ENCODE data around the gene WDR19. TPM values are rescaled to one million over a fixed set of nuclear protein-coding genes. Genes with fewer than 3 reads are reported as not detected.

WDR19 gene
- polyA plus RNA-seq, 1 experiment: 21.4 TPM

GRCh38 chr4:39228377-39228776, 46.0 kb downstream of the WDR19 start:
- ChIA-PET CTCF (interaction anchor here (1.2 to 1.4 kb wide), 2 partner anchors 10 kb away, joined by 3 to 4 read pairs; no protein-coding TSS in a partner anchor), POLR2A (interaction anchor here (0.5 kb wide), 1 partner anchor 857 kb away, joined by 7 read pairs; no protein-coding TSS in a partner anchor)
- H3K27me3 ChIP-seq (ENCODE audit: control insufficient read depth, insufficient read depth, low read length): no peaks in the 10 kb centered on the region
- DNase-seq (ENCODE audit: low read depth): no peak
- H3K4me3 ChIP-seq (ENCODE audit: low read depth, low read length): no peak overlapping the region
- H3K36me3 ChIP-seq (ENCODE audit: control insufficient read depth, insufficient read depth, low read length): no peaks in the 10 kb centered on the region; the same call in 1 of the 2 replicates
- no peak for TF ChIP-seq CTCF (IDR thresholded peaks at IDR 0.05; ENCODE audit: insufficient read depth, low read depth, low read length)

- DNase-seq (ENCODE audit: low read depth): no peak
Measured at GRCh38 chr4:39230462-39230861, 48.1 kb downstream of the WDR19 start.

GRCh38 chr4:39231660-39232059, 49.3 kb downstream of the WDR19 start:
- ChIA-PET CTCF (interaction anchor here (0.6 kb wide), 2 partner anchors 54 to 892 kb away, joined by 3 to 6 read pairs; no protein-coding TSS in a partner anchor), POLR2A (no interaction called here)
- no peak for DNase-seq (ENCODE audit: low read depth)
- Histone ChIP-seq H3K36me3 (ENCODE audit: control insufficient read depth, insufficient read depth, low read length) (no peaks in the 10 kb centered on the region; the same call in 1 of the 2 replicates), H3K27me3 (ENCODE audit: control insufficient read depth, insufficient read depth, low read length) (no peaks in the 10 kb centered on the region), H3K4me3 (ENCODE audit: low read depth, low read length) (no peak overlapping the region)
- no peak for TF ChIP-seq CTCF (IDR thresholded peaks at IDR 0.05; ENCODE audit: insufficient read depth, low read depth, low read length)

More at GRCh38 chr4:39230462-39230861, 48.1 kb downstream of the WDR19 start:
- TF ChIP-seq CTCF (IDR thresholded peaks at IDR 0.05; ENCODE audit: insufficient read depth, low read depth, low read length): no peak
- H3K27me3 ChIP-seq (ENCODE audit: control insufficient read depth, insufficient read depth, low read length): no peaks in the 10 kb centered on the region
- no peaks in the 10 kb centered on the region; the same call in 1 of the 2 replicates for H3K36me3 ChIP-seq (ENCODE audit: control insufficient read depth, insufficient read depth, low read length)
- H3K4me3 ChIP-seq (ENCODE audit: low read depth, low read length): no peak overlapping the region
- CTCF ChIA-PET: no interaction called here
- POLR2A ChIA-PET: no interaction called here

- Histone ChIP-seq H3K27me3 (ENCODE audit: control insufficient read depth, insufficient read depth, low read length) (no peaks in the 10 kb centered on the region), H3K4me3 (ENCODE audit: low read depth, low read length) (no peak overlapping the region), H3K36me3 (ENCODE audit: control insufficient read depth, insufficient read depth, low read length) (no peaks in the 10 kb centered on the region; the same call in 1 of the 2 replicates)
- DNase-seq (ENCODE audit: low read depth): no peak
- no peak for TF ChIP-seq CTCF (IDR thresholded peaks at IDR 0.05; ENCODE audit: insufficient read depth, low read depth, low read length)
- ChIA-PET POLR2A (no interaction called here), CTCF (interaction anchor here (0.6 kb wide), 1 partner anchor 33 kb away, joined by 3 read pairs; no protein-coding TSS in a partner anchor)
Measured at GRCh38 chr4:39232100-39232499, 49.8 kb downstream of the WDR19 start.

- TF ChIP-seq CTCF (IDR thresholded peaks at IDR 0.05; ENCODE audit: insufficient read depth, low read depth, low read length): no peak
Measured at GRCh38 chr4:39233114-39233513, 50.8 kb downstream of the WDR19 start.

More at GRCh38 chr4:39233114-39233513, 50.8 kb downstream of the WDR19 start:
- Histone ChIP-seq H3K27me3 (ENCODE audit: control insufficient read depth, insufficient read depth, low read length) (no peaks in the 10 kb centered on the region), H3K4me3 (ENCODE audit: low read depth, low read length) (no peak overlapping the region), H3K36me3 (ENCODE audit: control insufficient read depth, insufficient read depth, low read length) (no peaks in the 10 kb centered on the region; the same call in 1 of the 2 replicates)
- ChIA-PET POLR2A (no interaction called here), CTCF (interaction anchor here (0.5 kb wide), 1 partner anchor 25 kb away, joined by 5 read pairs; no protein-coding TSS in a partner anchor)
- no peak for DNase-seq (ENCODE audit: low read depth)
